Kidney (tissue), 14 donors: Measurements from ENCODE around the gene HYLS1. TPM values are rescaled to one million over a fixed set of nuclear protein-coding genes. Genes with fewer than 3 reads are reported as not detected.

Experiments used
- DNase-seq, 5 donors: peaks; one replicate each; pipeline ENCODE4 v3.0.0-alpha.2; 2013 to 2020
- FAIRE-seq: peaks from 2 replicates; lab custom pipeline; 2012; peaks lifted over from hg19 to GRCh38; lab: Jason Lieb, UNC
- H3K27ac ChIP-seq, 2 donors: one replicate each; pipeline ENCODE4 v1.7.0; 2013; ENCODE audit warnings: low read depth in 2 of 2, low read length in 2 of 2, inconsistent platforms in 1 of 2
- H3K27me3 ChIP-seq: one replicate; pipeline ENCODE4 v1.7.1; 2013; ENCODE audit warnings: low read length, inconsistent platforms; ENCODE audit not compliant: control insufficient read depth, insufficient read depth
- H3K36me3 ChIP-seq, 3 donors: one replicate each; pipeline versions ENCODE4 v1.7.0 to v1.7.1; 2013; ENCODE audit warnings: low read length in 3 of 3, control low read depth in 1 of 3, inconsistent platforms in 1 of 3; ENCODE audit not compliant: insufficient read depth in 3 of 3, control insufficient read depth in 2 of 3
- H3K4me1 ChIP-seq, 3 donors: one replicate each; pipeline versions ENCODE4 v1.7.0 to v1.7.1; 2013; ENCODE audit warnings: low read length in 3 of 3, inconsistent platforms in 1 of 3, low read depth in 1 of 3; ENCODE audit not compliant: control insufficient read depth in 2 of 3, insufficient read depth in 2 of 3
- H3K4me3 ChIP-seq, 3 donors: one replicate each; pipeline versions ENCODE4 v1.7.0 to v1.8.1; 2013; ENCODE audit warnings: low read length in 3 of 3, control low read depth in 1 of 3, inconsistent platforms in 1 of 3
- H3K9ac ChIP-seq, 3 donors: one replicate each; pipeline versions ENCODE4 v1.7.0 to v1.7.1; 2013; ENCODE audit warnings: low read length in 3 of 3, control low read depth in 1 of 3, inconsistent platforms in 1 of 3
- H3K9me3 ChIP-seq, 3 donors: one replicate each; pipeline versions ENCODE4 v1.7.0 to v1.7.1; 2013; ENCODE audit warnings: low read length in 3 of 3, control low read depth in 1 of 3, inconsistent platforms in 1 of 3; ENCODE audit not compliant: control insufficient read depth in 2 of 3, insufficient read depth in 1 of 3
- intact Hi-C: fragments of 100-400 bp; cut with DNase I; formaldehyde crosslinking; loops from one replicate; pipeline ENCODE4 v1.11.1; 2022
- polyA plus RNA-seq: library from polyadenylated mRNA; stranded (reverse); fragments of 350-450 nt; fragmentation: Illumina TruSeq; extraction: RNeasy Lipid Tissue Mini Kit (QIAGEN cat#74804); gene quantifications from one replicate; pipeline ENCODE4 v1.2.3, GENCODE V29; 2014; ENCODE audit warnings: low read depth, low replicate concordance; ENCODE audit not compliant: insufficient read depth
- total RNA-seq: library from RNA; stranded (reverse); fragmentation: NEBNext Ultra II Directional; extraction: Animal tissue kit (Norgen Biotek cat#: 25700); gene quantifications from one replicate; pipeline ENCODE4 v1.2.1, GENCODE V29; 2021
- TF ChIP-seq, protein P1 (sequence below): IDR thresholded peaks from 3 replicates; pipeline ENCODE4 v1.5.1; 2012; ENCODE audit warnings: mild to moderate bottlenecking, moderate library complexity, borderline replicate concordance; ENCODE audit not compliant: insufficient read depth; ENCODE audit errors: extremely low read depth
- donor health status: control.
- donor health status: control.
- donor health status: control.
- donor health status: control.
- donor health status: control.
- donor health status: DM: yes; HTN: yes; CAD: no.
- donor health status: Normal renal cell carcinoma (clear cell type).

HYLS1 gene
- total and polyA plus RNA-seq, 2 donors from 2014 or later = 3.0 to 4.9 TPM

DNA sequence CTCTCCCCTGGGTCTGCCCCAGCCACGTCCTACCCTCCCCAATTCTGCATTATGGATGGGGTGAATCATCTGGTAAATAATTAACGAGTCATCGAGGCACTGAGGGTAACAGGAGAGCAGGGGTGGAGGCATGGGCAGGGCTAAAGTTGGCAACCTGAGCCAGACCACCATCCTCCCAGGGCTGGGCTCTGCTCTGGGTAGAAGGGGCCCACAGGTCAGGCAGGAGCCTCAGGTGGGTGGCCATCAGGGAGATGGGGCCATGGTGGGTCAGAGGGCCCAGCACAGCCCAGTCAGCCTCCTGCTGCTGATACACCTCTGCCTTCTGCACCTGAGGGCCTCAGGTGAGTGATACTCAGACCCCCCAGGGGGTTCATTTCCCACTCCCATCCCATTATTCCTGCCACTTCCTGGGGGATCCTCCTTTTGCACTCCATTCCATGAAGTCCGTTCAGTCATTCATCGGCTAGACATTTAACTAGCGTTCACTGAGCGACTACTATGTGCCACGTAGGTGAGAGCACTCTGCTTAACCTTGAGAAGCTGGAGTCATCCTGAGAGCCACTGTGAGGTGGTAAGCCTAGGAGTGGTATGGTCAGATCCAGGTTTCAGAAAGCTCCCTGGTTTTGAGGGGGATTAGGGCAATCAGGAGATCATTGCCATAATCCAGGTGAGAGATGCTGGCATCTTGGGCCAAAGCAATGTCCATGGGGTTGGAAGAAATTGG lies 58.5 kb downstream of the HYLS1 start, which contains the start of gene VSIG10L2:
VSIG10L2 (plus strand) TSS at position 248 of the 724 bp plus-strand sequence; CDS start at position 260, 12 bp downstream.
- H3K27ac ChIP-seq = no peak within 1 kb of the TSS
- no peak within 1 kb of the TSS for H3K9ac ChIP-seq
- no peak within 1 kb of the TSS for H3K4me3 ChIP-seq
- DNase-seq (no peak), FAIRE-seq (no peak)
- no peaks in the 10 kb centered on the region for H3K9me3 ChIP-seq
- H3K36me3 ChIP-seq = no peaks in the 10 kb centered on the region
- H3K27me3 ChIP-seq = no peaks in the 10 kb centered on the region
- TF ChIP-seq, protein P1, sequence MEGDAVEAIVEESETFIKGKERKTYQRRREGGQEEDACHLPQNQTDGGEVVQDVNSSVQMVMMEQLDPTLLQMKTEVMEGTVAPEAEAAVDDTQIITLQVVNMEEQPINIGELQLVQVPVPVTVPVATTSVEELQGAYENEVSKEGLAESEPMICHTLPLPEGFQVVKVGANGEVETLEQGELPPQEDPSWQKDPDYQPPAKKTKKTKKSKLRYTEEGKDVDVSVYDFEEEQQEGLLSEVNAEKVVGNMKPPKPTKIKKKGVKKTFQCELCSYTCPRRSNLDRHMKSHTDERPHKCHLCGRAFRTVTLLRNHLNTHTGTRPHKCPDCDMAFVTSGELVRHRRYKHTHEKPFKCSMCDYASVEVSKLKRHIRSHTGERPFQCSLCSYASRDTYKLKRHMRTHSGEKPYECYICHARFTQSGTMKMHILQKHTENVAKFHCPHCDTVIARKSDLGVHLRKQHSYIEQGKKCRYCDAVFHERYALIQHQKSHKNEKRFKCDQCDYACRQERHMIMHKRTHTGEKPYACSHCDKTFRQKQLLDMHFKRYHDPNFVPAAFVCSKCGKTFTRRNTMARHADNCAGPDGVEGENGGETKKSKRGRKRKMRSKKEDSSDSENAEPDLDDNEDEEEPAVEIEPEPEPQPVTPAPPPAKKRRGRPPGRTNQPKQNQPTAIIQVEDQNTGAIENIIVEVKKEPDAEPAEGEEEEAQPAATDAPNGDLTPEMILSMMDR = no peak
- intact Hi-C loops = no loop called here
- no peaks in the 10 kb centered on the region for H3K4me1 ChIP-seq

DNA sequence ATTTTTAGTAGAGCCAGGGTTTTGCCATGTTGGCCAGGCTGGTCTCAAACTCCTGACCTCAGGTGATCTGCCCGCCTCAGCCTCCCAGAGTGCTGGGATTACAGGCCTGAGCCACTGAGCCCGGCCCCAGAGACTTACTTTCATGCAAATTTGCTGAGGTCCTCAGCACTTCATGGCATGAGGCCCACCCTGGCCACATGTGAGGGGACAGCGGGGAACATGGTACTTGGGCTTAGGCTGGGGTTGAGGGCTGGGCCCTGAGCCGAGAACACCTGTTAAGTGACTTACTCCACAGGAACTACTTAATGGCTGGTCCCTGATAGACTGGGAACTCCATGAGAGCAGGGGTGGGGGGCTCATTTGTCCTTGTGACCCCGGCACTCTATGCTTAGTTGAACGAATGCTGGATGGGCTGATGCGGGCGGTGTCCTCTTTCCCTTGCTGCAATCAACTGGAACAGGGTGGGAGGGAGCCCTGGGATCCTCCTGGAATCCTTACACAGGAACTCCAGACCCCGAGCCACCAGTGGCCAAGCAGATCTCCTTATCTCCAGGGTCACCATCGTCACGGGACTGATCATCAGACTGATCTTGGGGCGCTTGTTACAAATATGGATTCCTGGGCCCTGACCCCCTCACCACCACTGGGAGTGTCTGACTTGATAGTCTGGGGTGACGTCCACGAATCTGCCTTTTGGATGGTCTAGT lies 59.4 kb downstream of the HYLS1 start:
- TF ChIP-seq, protein P1 = no peak
- no peak overlapping the region for H3K9ac ChIP-seq
- no peaks in the 10 kb centered on the region for H3K36me3 ChIP-seq
- FAIRE-seq (no peak), DNase-seq (no peak)
- no peak overlapping the region for H3K27ac ChIP-seq
- H3K4me3 ChIP-seq = no peak overlapping the region
- no peaks in the 10 kb centered on the region for H3K27me3 ChIP-seq
- no peaks in the 10 kb centered on the region for H3K4me1 ChIP-seq
- intact Hi-C loops = no loop called here
- no peaks in the 10 kb centered on the region for H3K9me3 ChIP-seq

DNA sequence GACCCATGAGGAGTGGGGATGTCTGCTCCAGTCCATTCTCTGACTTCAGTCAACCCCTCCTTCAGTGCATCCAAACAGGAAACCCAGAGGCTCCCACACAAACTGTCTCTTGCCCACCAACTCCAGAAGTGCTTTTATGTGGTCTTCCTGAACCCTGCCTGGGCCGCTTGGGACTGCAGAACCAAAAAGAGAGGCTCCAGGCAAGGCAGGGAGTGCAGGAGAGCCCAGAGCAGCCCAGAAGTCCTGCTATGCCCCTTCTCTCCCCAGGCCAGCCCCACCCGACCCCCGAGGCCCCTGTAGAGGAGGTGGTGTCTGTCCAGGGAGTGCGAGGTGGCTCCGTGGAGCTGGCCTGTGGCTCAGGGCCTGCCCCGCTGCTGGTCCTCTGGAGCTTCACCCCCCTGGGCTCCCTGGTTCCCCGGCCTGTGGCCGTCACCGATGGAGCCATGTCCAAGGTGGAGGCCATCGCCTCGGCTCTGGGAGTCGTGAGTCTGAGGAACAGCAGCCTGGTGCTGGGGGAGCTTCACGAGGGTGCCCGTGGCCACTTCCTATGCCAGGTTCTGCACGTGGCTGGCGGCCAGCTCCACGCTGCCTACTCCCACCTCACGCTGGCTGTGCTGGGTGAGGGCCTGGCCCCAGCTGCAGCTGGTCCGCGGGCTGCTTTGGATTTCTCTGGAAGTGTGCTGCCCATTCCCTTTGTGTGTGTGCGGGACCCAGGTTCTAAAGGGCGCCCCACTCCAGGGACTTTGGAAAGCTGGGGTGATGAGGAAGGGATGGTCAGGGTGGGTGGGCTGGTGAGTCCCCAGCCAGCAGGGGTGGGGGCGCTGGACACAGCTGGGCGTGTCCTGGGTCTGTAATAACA lies 60.2 kb downstream of the HYLS1 start:
- no peak overlapping the region for H3K4me3 ChIP-seq

More for the DNA sequence above, 60.2 kb downstream of the HYLS1 start:
- Histone ChIP-seq H3K9me3 (no peaks in the 10 kb centered on the region), H3K27ac (no peak overlapping the region), H3K27me3 (no peaks in the 10 kb centered on the region), H3K9ac (no peak overlapping the region), H3K4me1 (no peaks in the 10 kb centered on the region), H3K36me3 (no peaks in the 10 kb centered on the region)
- FAIRE-seq (no peak), DNase-seq (no peak)
- TF ChIP-seq, protein P1 = no peak
- intact Hi-C loops = no loop called here
